T-helper 1 cell treated with Interleukin-12 subunit alpha and Interleukin-12 subunit beta and Interleukin-4 antibody, amounts not matched to agents 30 μg/mL and 1 μg/mL, for 36 hours (primary cell): ENCODE measurements around the gene FCRL4.

Experiments used
- H3K27ac Mint-ChIP-seq: one replicate; pipeline ENCODE4 v1.8.0; 2021; ENCODE audit warnings: mild to moderate bottlenecking, mixed read lengths
- H3K27me3 Mint-ChIP-seq: one replicate; pipeline ENCODE4 v1.8.0; 2021; ENCODE audit warnings: low read depth, mixed read lengths
- H3K36me3 Mint-ChIP-seq: one replicate; pipeline ENCODE4 v1.8.0; 2021; ENCODE audit warnings: low read depth, mixed read lengths
- H3K4me1 Mint-ChIP-seq: one replicate; pipeline ENCODE4 v1.8.0; 2021; ENCODE audit warnings: low read depth, mixed read lengths
- H3K4me3 Mint-ChIP-seq: one replicate; pipeline ENCODE4 v1.8.0; 2021; ENCODE audit warnings: mild to moderate bottlenecking, moderate library complexity, mixed read lengths
- H3K9me3 Mint-ChIP-seq: one replicate; pipeline ENCODE4 v1.8.0; 2021; ENCODE audit warnings: mixed read lengths

Gene FCRL4

DNA sequence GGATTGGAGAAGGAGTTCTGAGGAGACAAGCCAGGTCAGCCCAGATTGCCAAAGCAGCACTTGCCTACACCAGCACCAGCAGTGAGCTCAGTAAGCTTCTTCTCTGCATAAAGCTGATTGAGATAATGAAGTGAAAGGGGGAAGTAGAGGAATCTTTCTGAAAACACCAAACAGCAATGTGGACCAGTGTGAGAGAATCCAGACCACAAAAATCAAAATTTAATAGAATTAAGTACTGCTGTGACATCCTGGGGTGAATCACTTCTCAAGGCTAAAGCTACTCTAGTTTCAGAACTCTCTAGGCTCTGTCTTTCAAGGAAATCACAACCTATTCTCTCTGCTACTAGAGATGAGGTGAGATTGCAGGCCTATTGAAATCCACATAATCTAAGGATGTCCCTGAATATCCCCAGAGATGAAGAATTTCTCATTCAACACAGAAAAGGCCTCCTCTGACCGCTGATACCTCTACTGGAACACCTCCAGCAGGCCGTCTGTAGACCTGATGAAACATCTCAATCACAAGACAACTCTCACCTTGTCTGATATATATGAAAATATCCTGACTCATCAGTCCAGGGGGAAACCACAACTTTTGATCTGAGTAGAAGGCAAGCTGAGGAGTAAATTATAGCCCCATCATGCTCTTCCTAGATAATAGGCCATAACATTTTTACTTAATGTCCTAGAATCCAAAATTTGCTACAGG is at the start of gene FCRL4:
TSS of gene FCRL4 (minus strand) at position 127 of the 709 bp plus-strand sequence. CDS start 141 bp downstream, outside the sequence.
- Mint-ChIP-seq H3K27me3 (peaks cover 6% of the 10 kb centered on the region), H3K4me3 (no peak within 1 kb of the TSS), H3K36me3 (no peaks in the 10 kb centered on the region), H3K27ac (no peak within 1 kb of the TSS), H3K9me3 (no peaks in the 10 kb centered on the region), H3K4me1 (no peaks in the 10 kb centered on the region)

GRCh38 chr1:157646144-157646543 is 48.3 kb upstream of the FCRL4 start:
- H3K4me3 Mint-ChIP-seq: no peak overlapping the region
- H3K4me1 Mint-ChIP-seq: no peaks in the 10 kb centered on the region
- no peak overlapping the region for H3K27ac Mint-ChIP-seq
- no peaks in the 10 kb centered on the region for H3K9me3 Mint-ChIP-seq
- peaks cover 5% of the 10 kb centered on the region for H3K27me3 Mint-ChIP-seq
- no peaks in the 10 kb centered on the region for H3K36me3 Mint-ChIP-seq

DNA sequence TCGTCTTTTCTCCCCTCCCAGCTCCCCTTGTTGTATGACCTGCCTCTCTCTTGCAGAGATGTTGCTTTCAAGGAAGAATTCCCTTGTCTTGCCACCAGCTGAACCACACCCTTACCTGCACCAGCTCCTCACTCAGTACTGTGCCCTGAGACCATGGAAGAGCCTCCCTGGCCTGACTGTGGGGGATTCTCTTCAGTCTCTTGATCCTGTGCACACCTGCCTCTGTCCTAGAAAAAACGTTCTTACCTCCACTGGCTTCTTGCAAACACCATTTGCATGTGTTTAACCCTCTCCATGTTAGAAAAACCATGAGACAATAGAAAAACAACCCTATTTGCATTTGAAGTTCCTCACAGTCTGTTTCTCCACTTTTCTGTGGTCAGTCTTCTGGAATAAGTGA is 43.3 kb upstream of the FCRL4 start:
- Mint-ChIP-seq H3K36me3 (no peaks in the 10 kb centered on the region), H3K27me3 (no peaks in the 10 kb centered on the region), H3K9me3 (no peaks in the 10 kb centered on the region), H3K27ac (no peak overlapping the region), H3K4me3 (no peak overlapping the region), H3K4me1 (no peaks in the 10 kb centered on the region)

- Mint-ChIP-seq H3K36me3 (no peaks in the 10 kb centered on the region), H3K27ac (no peak overlapping the region), H3K4me3 (no peak overlapping the region), H3K27me3 (peaks cover 3% of the 10 kb centered on the region), H3K9me3 (no peaks in the 10 kb centered on the region), H3K4me1 (no peaks in the 10 kb centered on the region)
Measured at GRCh38 chr1:157639800-157640199, 41.9 kb upstream of the FCRL4 start.

DNA sequence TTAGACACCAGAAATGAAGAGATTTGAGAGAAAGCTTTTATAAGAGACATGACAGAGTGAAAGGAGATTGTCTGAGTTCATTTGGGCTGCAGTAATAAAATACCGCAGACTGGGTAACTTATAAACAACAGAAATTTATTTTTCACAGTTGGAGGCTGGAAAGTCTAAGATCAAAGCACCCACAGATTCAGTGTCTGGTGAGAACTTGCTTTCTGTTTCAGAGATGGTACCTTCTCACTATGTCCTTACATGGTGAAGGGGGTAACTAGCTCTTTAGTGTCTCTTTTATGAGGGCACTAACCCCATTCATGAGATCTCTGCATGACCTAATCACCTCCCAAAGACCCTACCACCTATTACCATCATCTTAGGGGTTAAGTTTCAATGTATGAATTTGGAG is 30.9 kb upstream of the FCRL4 start:
- Mint-ChIP-seq H3K27me3 (peaks cover 15% of the 10 kb centered on the region), H3K36me3 (no peaks in the 10 kb centered on the region), H3K27ac (no peak overlapping the region), H3K4me3 (no peak overlapping the region), H3K9me3 (no peaks in the 10 kb centered on the region), H3K4me1 (no peaks in the 10 kb centered on the region)

GRCh38 chr1:157626099-157626498 is 28.2 kb upstream of the FCRL4 start:
- H3K27ac Mint-ChIP-seq: no peak overlapping the region
- H3K4me1 Mint-ChIP-seq: no peaks in the 10 kb centered on the region
- no peaks in the 10 kb centered on the region for H3K9me3 Mint-ChIP-seq
- H3K36me3 Mint-ChIP-seq: no peaks in the 10 kb centered on the region
- no peak overlapping the region for H3K4me3 Mint-ChIP-seq
- peaks cover 15% of the 10 kb centered on the region for H3K27me3 Mint-ChIP-seq

DNA sequence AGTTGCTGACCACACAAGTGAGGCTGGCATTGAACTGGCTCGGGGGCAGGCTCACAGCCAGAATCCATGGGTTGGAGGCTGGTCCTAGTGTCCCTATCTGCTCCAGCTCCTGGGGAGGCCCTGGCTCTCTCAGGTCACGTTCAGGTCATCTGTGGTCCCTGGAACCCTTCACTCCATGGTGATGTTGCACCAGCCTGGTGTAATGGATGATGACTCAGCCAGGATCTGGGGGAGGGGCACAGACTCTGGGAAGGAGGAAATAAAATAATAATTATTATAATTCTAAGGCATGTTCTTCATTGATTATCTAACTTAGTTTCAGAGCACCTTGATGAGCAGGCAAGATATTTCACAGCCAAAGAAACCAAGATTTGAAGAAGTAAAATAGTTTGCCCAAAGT is 26.6 kb upstream of the FCRL4 start:
- no peaks in the 10 kb centered on the region for H3K9me3 Mint-ChIP-seq
- no peaks in the 10 kb centered on the region for H3K36me3 Mint-ChIP-seq
- H3K27me3 Mint-ChIP-seq: peaks cover 6% of the 10 kb centered on the region
- no peak overlapping the region for H3K4me3 Mint-ChIP-seq
- no peak overlapping the region for H3K27ac Mint-ChIP-seq
- H3K4me1 Mint-ChIP-seq: no peaks in the 10 kb centered on the region

GRCh38 chr1:157622471-157622870 is 24.6 kb upstream of the FCRL4 start:
- Mint-ChIP-seq H3K27me3 (peaks cover 6% of the 10 kb centered on the region), H3K9me3 (no peaks in the 10 kb centered on the region), H3K4me3 (no peak overlapping the region), H3K4me1 (no peaks in the 10 kb centered on the region), H3K36me3 (no peaks in the 10 kb centered on the region), H3K27ac (no peak overlapping the region)

- Mint-ChIP-seq H3K4me3 (no peak overlapping the region), H3K4me1 (no peaks in the 10 kb centered on the region), H3K27ac (no peak overlapping the region), H3K36me3 (no peaks in the 10 kb centered on the region), H3K27me3 (peaks cover 6% of the 10 kb centered on the region), H3K9me3 (no peaks in the 10 kb centered on the region)
Measured at GRCh38 chr1:157618190-157618589, 20.3 kb upstream of the FCRL4 start.

DNA sequence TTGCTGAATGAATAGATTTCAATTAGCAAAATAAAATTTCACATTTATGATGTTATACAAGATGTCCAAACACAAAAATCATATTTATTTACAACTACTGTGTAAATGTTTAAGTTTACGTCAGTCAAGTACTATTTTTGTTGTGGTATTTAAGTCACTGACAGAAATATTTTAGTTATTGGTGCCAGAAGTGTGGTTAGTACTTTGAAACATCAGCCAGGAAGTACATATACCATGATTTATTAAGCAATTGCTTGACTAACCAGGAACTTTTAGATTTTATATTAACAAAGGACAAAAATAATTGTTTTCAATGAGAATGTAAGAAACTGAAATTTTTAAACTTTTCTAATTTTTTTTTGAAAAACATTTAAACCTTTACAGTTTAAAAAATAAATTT is 2.4 kb upstream of the FCRL4 start:
- H3K27ac Mint-ChIP-seq: no peak overlapping the region
- peaks cover 8% of the 10 kb centered on the region for H3K27me3 Mint-ChIP-seq
- no peaks in the 10 kb centered on the region for H3K4me1 Mint-ChIP-seq
- H3K9me3 Mint-ChIP-seq: no peaks in the 10 kb centered on the region
- H3K4me3 Mint-ChIP-seq: no peak overlapping the region
- no peaks in the 10 kb centered on the region for H3K36me3 Mint-ChIP-seq

DNA sequence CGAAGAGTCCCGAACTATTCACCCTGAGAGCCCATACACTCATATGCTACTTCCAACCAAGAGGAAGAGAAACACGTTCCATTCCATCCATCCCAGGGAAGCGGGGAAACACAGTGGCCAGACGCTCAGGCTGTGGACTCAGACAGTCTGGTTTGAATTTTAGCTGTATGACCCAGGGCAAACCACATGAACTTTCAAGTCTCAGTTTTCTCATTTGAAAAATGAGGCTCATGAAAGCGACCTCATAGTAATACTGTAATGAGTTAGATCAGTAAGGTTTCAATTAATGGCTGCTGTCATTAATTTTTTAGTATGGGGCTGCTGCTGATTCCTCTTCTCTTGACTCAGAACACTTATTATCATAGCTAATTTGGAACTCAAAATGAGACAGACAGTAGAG is 1.5 kb downstream of the FCRL4 start:
- Mint-ChIP-seq H3K27ac (no peak overlapping the region), H3K27me3 (peaks cover 6% of the 10 kb centered on the region), H3K4me3 (no peak overlapping the region), H3K36me3 (no peaks in the 10 kb centered on the region), H3K9me3 (no peaks in the 10 kb centered on the region), H3K4me1 (no peaks in the 10 kb centered on the region)

GRCh38 chr1:157595356-157595755 is 2.5 kb downstream of the FCRL4 start:
- no peaks in the 10 kb centered on the region for H3K9me3 Mint-ChIP-seq
- no peaks in the 10 kb centered on the region for H3K27me3 Mint-ChIP-seq
- H3K4me3 Mint-ChIP-seq: no peak overlapping the region
- no peaks in the 10 kb centered on the region for H3K36me3 Mint-ChIP-seq
- H3K27ac Mint-ChIP-seq: no peak overlapping the region
- no peaks in the 10 kb centered on the region for H3K4me1 Mint-ChIP-seq

GRCh38 chr1:157585984-157586383 is 11.9 kb downstream of the FCRL4 start:
- Mint-ChIP-seq H3K4me1 (no peaks in the 10 kb centered on the region), H3K27ac (no peak overlapping the region), H3K9me3 (no peaks in the 10 kb centered on the region), H3K36me3 (no peaks in the 10 kb centered on the region), H3K4me3 (no peak overlapping the region), H3K27me3 (peaks cover 10% of the 10 kb centered on the region)

GRCh38 chr1:157584503-157584902 is 13.4 kb downstream of the FCRL4 start:
- no peaks in the 10 kb centered on the region for H3K36me3 Mint-ChIP-seq
- H3K27ac Mint-ChIP-seq: no peak overlapping the region
- no peaks in the 10 kb centered on the region for H3K9me3 Mint-ChIP-seq
- no peaks in the 10 kb centered on the region for H3K4me1 Mint-ChIP-seq
- peaks cover 10% of the 10 kb centered on the region for H3K27me3 Mint-ChIP-seq
- no peak overlapping the region for H3K4me3 Mint-ChIP-seq

DNA sequence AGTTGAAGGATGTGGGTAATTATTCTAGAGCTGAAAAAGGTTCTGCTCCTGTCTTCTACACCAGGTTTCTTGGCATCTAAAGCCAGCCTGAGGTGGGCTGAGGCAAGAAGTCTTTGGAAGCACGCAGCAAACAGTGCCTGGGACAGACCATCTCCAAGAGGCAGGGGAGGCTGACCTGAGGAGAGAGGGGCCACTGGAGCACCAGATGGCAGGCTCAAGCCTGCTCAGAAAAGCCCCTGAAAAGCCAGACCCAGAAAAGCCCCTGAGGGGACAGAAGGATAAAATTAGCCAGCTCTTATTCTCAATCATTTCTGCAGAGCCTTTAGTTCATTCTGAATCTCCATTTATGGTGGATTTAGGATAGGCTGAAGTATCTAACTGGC is 17.1 kb downstream of the FCRL4 start:
- Mint-ChIP-seq H3K27ac (no peak overlapping the region), H3K4me3 (no peak overlapping the region), H3K9me3 (no peaks in the 10 kb centered on the region), H3K4me1 (no peaks in the 10 kb centered on the region), H3K36me3 (no peaks in the 10 kb centered on the region), H3K27me3 (peaks cover 10% of the 10 kb centered on the region)
